Peyer's patch (tissue), 4 donors: ENCODE results near the gene EMID1.

Experiments used
- CTCF ChIP-seq, 6 experiments: fragments of 450-650 bp in 4 of 6; fragments of 200-600 bp in 2 of 6; sonication (generic) in 1 of 6; IDR thresholded peaks; one replicate each; pipeline ENCODE4 v1.5.1; 2017 to 2019; ENCODE audit warnings: antibody characterized with exemption in 6 of 6, mild to moderate bottlenecking in 3 of 6, moderate library complexity in 1 of 6
- POLR2A ChIP-seq, 2 donors: fragments of 450-650 bp; IDR thresholded peaks; one replicate each; pipeline ENCODE4 v1.5.1; 2017; ENCODE audit warnings: antibody characterized with exemption in 2 of 2, mild to moderate bottlenecking in 2 of 2, moderate library complexity in 2 of 2

DNA sequence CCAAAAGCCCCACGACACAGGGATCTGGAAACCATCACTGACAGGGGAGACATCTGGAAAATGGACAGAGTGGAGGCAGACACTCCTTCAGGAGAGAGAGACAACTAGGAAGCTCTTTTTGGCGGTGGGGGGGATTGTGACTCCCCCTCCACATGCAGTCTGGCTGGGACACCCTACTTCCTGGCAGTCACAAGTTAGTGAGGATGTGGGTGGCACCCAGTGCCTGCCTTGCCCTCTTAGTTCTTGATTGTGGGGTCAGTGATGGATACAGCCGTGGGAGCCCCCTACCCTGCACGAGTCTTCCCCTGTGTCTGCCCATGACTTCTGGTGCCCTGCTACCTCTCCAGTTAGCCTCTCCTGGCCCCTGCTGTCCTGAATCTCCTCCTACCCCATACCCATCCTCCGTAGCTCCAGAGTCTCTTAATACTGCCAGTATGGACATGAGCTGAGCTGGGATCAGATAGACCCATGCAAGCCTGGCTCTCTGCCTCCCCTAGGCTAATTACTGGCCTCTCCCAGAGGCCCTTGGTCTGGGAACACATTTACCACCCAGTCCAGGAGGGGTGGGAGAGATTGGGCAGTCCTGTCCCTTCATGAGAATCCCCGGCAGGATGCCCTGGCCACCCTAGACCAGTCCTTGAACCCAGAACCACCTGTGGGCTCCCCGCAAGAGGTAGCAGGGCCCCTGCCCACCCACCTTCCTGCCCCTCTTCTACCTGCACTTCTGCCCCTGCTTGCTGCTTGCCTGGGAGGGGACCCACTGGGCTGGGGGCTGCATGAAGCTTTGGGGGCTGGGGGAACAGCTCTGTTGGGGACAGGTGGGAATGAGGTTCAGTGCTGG is 39.3 kb downstream of the EMID1 start:
- TF ChIP-seq POLR2A (IDR thresholded peaks at IDR 0.05) (no peak), CTCF (IDR thresholded peaks at IDR 0.05) (no peak)
